AG08395 (cell line): ENCODE measurements around the gene PCLO.
A peak's percentile ranks its signal among the peaks of the same experiment; 100 is the strongest.
"Not testable (repeated sequence)": the region's sequence is repeated elsewhere in the genome, so short reads cannot be mapped to it uniquely, and the experiment has no call there.

ENCODE experiments used
- DNase-seq: peaks from one replicate; pipeline ENCODE4 v3.0.0; 2012; ENCODE audit warnings: mixed read lengths, low spot score

PCLO gene

GRCh38 chr7:82729172-82730030, 433.3 kb downstream of the PCLO start:
- peak; percentile 34 for DNase-seq

GRCh38 chr7:82726038-82726800, 436.5 kb downstream of the PCLO start:
- no peak for DNase-seq

GRCh38 chr7:82723411-82723810, 439.3 kb downstream of the PCLO start:
- no peak for DNase-seq

- DNase-seq: no peak
Measured at GRCh38 chr7:82722946-82723345, 439.7 kb downstream of the PCLO start.

- DNase-seq: no peak
Measured at GRCh38 chr7:82715344-82715743, 447.3 kb downstream of the PCLO start.

- DNase-seq: peak; percentile 25
Measured at GRCh38 chr7:82714883-82715282, 447.8 kb downstream of the PCLO start.

GRCh38 chr7:82713506-82713905, 449.2 kb downstream of the PCLO start:
- no peak for DNase-seq

- not testable (repeated sequence) for DNase-seq
Measured at GRCh38 chr7:82706344-82706743, 456.3 kb downstream of the PCLO start.

- no peak for DNase-seq
Measured at GRCh38 chr7:82705517-82706260, 457.0 kb downstream of the PCLO start.

- DNase-seq: no peak
Measured at GRCh38 chr7:82704121-82704520, 458.6 kb downstream of the PCLO start.
